ENCODE data around the gene MINPP1. TPM values are rescaled to one million over a fixed set of nuclear protein-coding genes. Genes with fewer than 3 reads are reported as not detected.

The MINPP1 gene
- total RNA-seq, 1 experiment from 2014 or later, result 22.1 TPM

DNA sequence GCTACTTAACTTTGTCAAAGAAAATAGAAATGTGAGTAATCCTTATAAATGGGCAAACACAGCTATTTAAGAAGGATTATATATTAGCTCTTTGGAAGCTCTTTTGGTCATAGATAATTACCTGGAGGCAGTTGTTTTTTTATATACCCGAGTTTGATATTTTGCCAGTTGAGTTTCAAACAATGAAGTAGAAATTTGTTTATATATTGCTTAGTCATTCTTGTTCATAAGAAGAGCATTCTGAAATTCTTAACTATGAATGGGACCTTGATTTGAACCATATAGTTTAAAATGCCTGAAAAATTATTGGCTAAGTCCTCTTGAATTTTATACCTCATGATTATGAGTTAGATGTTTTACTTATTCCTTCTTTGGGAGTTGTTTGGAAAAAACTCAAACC lies 36.4 kb downstream of the MINPP1 start:
- intact Hi-C loops (cut with micrococcal nuclease), result no loop called here
- H3K27me3 ChIP-seq (ENCODE audit: insufficient read depth, low read length), result no peaks in the 10 kb centered on the region
- no peak overlapping the region for H2AFZ ChIP-seq (ENCODE audit: low read depth, low read length, poor library complexity, severe bottlenecking)
- no peak overlapping the region for H3K27ac ChIP-seq (ENCODE audit: low read depth, low read length)
- ATAC-seq, result no peak
- no peaks in the 10 kb centered on the region for H4K20me1 ChIP-seq (ENCODE audit: insufficient read depth)
- H3K9me2 ChIP-seq (ENCODE audit: insufficient read depth), result no peaks in the 10 kb centered on the region
- no peak for TF ChIP-seq REST (IDR thresholded peaks at IDR 0.05; ENCODE audit: low read depth)
- TF ChIP-seq MAX (IDR thresholded peaks at IDR 0.05), result no peak
- TF ChIP-seq CBX3 (IDR thresholded peaks at IDR 0.05; ENCODE audit: low read depth), result no peak
- TF ChIP-seq RAD21 (IDR thresholded peaks at IDR 0.05; ENCODE audit: low read depth), result no peak
- no peak for TF ChIP-seq ELF1 (IDR thresholded peaks at IDR 0.05; ENCODE audit: borderline replicate concordance, low read depth)
- TF ChIP-seq EZH2 (IDR thresholded peaks at IDR 0.05), result no peak
- no peak for TF ChIP-seq ZFX (IDR thresholded peaks at IDR 0.05)
- TF ChIP-seq EGR1 (IDR thresholded peaks at IDR 0.05; ENCODE audit: low read depth), result no peak
- TF ChIP-seq POLR2A (IDR thresholded peaks at IDR 0.05; ENCODE audit: borderline replicate concordance, extremely low read depth, insufficient read depth, insufficient read length), result no peak
- TF ChIP-seq, protein P1, sequence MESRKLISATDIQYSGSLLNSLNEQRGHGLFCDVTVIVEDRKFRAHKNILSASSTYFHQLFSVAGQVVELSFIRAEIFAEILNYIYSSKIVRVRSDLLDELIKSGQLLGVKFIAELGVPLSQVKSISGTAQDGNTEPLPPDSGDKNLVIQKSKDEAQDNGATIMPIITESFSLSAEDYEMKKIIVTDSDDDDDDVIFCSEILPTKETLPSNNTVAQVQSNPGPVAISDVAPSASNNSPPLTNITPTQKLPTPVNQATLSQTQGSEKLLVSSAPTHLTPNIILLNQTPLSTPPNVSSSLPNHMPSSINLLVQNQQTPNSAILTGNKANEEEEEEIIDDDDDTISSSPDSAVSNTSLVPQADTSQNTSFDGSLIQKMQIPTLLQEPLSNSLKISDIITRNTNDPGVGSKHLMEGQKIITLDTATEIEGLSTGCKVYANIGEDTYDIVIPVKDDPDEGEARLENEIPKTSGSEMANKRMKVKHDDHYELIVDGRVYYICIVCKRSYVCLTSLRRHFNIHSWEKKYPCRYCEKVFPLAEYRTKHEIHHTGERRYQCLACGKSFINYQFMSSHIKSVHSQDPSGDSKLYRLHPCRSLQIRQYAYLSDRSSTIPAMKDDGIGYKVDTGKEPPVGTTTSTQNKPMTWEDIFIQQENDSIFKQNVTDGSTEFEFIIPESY (IDR thresholded peaks at IDR 0.05; ENCODE audit: extremely low read depth, insufficient replicate concordance, low read length), result no peak
- TF ChIP-seq YY1 (IDR thresholded peaks at IDR 0.05; ENCODE audit: extremely low read depth, insufficient replicate concordance, low read depth, low read length), result no peak
- no peak for TF ChIP-seq JUND (IDR thresholded peaks at IDR 0.05)
- TF ChIP-seq SIN3A (IDR thresholded peaks at IDR 0.05; ENCODE audit: low read depth), result no peak
- TF ChIP-seq, protein P2, sequence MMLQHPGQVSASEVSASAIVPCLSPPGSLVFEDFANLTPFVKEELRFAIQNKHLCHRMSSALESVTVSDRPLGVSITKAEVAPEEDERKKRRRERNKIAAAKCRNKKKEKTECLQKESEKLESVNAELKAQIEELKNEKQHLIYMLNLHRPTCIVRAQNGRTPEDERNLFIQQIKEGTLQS (IDR thresholded peaks at IDR 0.05), result no peak
- no peak for TF ChIP-seq EZH2phosphoT487 (IDR thresholded peaks at IDR 0.05; ENCODE audit: borderline replicate concordance)
- no peak for TF ChIP-seq ZNF274 (IDR thresholded peaks at IDR 0.05; ENCODE audit: low read depth, low read length)
- no peak for TF ChIP-seq CEBPB (IDR thresholded peaks at IDR 0.05; ENCODE audit: low read depth)
- TF ChIP-seq POLR2AphosphoS5 (IDR thresholded peaks at IDR 0.05; ENCODE audit: low read depth, low read length), result no peak
- TF ChIP-seq FOSL1 (IDR thresholded peaks at IDR 0.05; ENCODE audit: low read depth), result no peak
- no peak for TF ChIP-seq TCF7L2 (IDR thresholded peaks at IDR 0.05; ENCODE audit: borderline replicate concordance, extremely low read depth, insufficient read depth, insufficient read length)
- POLR2A ChIA-PET, result no interaction called here
- BruUV-seq (replicated peaks), result no TSS peak
- no peak for DNase-seq (ENCODE audit: low read depth, low spot score)
- H3K9me3 ChIP-seq (ENCODE audit: control insufficient read depth in 1 of 2, insufficient read depth in 1 of 2, low read depth in 1 of 2, low read length in 2 of 2), result no peaks in the 10 kb centered on the region
- no peak overlapping the region for H3K9ac ChIP-seq (ENCODE audit: low read length)
- no peak overlapping the region for H3K4me2 ChIP-seq (ENCODE audit: low read length)
- H3K36me3 ChIP-seq (ENCODE audit: control insufficient read depth in 1 of 2, insufficient read depth in 2 of 2, low read length in 2 of 2), result no peaks in the 10 kb centered on the region
- no peaks in the 10 kb centered on the region for H3K79me2 ChIP-seq (ENCODE audit: insufficient read depth, low read length)
- RAD21 ChIA-PET (ENCODE audit: low non-redundant PET in 1 of 2, low total read pairs in 2 of 2, uncharacterized antibody in 2 of 2, unreplicated experiment in 2 of 2), result no interaction called here
- H3K4me3 ChIP-seq (replicated peaks in 1 of 2; ENCODE audit: low read depth in 1 of 2, low read length in 2 of 2), result no peak overlapping the region
- H3K4me1 ChIP-seq (ENCODE audit: control insufficient read depth in 1 of 2, insufficient read depth in 2 of 2, low read length in 2 of 2), result no peaks in the 10 kb centered on the region
- CTCF ChIA-PET, result no interaction called here
